H9 (cell line): ENCODE results near the gene BCAS3. TPM values are rescaled to one million over a fixed set of nuclear protein-coding genes. Genes with fewer than 3 reads are reported as not detected.

Experiments used
- DNase-seq: peaks from one replicate; pipeline ENCODE4 v3.0.0-alpha.2; 2017
- H2AFZ ChIP-seq: one replicate; pipeline ENCODE4 v1.6.1; 2013; ENCODE audit warnings: mild to moderate bottlenecking, low read length, control low read depth, moderate library complexity
- H2AK5ac ChIP-seq: 2 replicates; pipeline ENCODE4 v1.6.1; 2013; ENCODE audit warnings: low read length, control low read depth, mixed read lengths; ENCODE audit not compliant: insufficient read length
- H2BK120ac ChIP-seq: one replicate; pipeline ENCODE4 v1.6.1; 2013; ENCODE audit warnings: low read depth, mild to moderate bottlenecking, low read length, control low read depth, inconsistent platforms; ENCODE audit not compliant: poor library complexity, severe bottlenecking
- H2BK12ac ChIP-seq: 2 replicates; pipeline ENCODE4 v1.6.1; 2013; ENCODE audit warnings: low read length, control low read depth, mixed read lengths, low read depth; ENCODE audit not compliant: insufficient read length
- H2BK15ac ChIP-seq: 2 replicates; pipeline ENCODE4 v1.6.1; 2013; ENCODE audit warnings: low read depth, low read length, control low read depth
- H2BK20ac ChIP-seq: one replicate; pipeline ENCODE4 v1.6.1; 2013; ENCODE audit warnings: low read depth, mild to moderate bottlenecking, low read length, control low read depth, inconsistent platforms; ENCODE audit not compliant: poor library complexity, severe bottlenecking
- H2BK5ac ChIP-seq: 2 replicates; pipeline ENCODE4 v1.6.1; 2013; ENCODE audit warnings: low read length, control low read depth, mixed read lengths; ENCODE audit not compliant: insufficient read length
- H3K14ac ChIP-seq: 2 replicates; pipeline ENCODE4 v1.6.1; 2013; ENCODE audit warnings: low read length, control low read depth; ENCODE audit not compliant: insufficient read depth
- H3K18ac ChIP-seq: 2 replicates; pipeline ENCODE4 v1.6.1; 2013; ENCODE audit warnings: low read depth, mild to moderate bottlenecking, mixed read lengths, low read length, control low read depth; ENCODE audit not compliant: insufficient read length
- H3K23ac ChIP-seq: 2 replicates; pipeline ENCODE4 v1.6.1; 2013; ENCODE audit warnings: low read length, control low read depth, mixed read lengths, low read depth; ENCODE audit not compliant: insufficient read length
- H3K23me2 ChIP-seq: 2 replicates; pipeline ENCODE4 v1.6.1; 2013; ENCODE audit warnings: low read depth, mild to moderate bottlenecking, mixed read lengths, low read length, control low read depth; ENCODE audit not compliant: insufficient read length, poor library complexity, severe bottlenecking
- H3K27ac ChIP-seq: 2 replicates; pipeline ENCODE4 v1.5.1; 2013; ENCODE audit warnings: low read length, control low read depth, mixed read lengths, low read depth; ENCODE audit not compliant: insufficient read length
- H3K27me3 ChIP-seq: 2 replicates; pipeline ENCODE4 v1.6.1; 2013; ENCODE audit warnings: low read length, control low read depth, inconsistent platforms; ENCODE audit not compliant: insufficient read depth
- H3K4ac ChIP-seq: 2 replicates; pipeline ENCODE4 v1.6.1; 2013; ENCODE audit warnings: low read depth, mild to moderate bottlenecking, control low read depth, inconsistent platforms, low read length, moderate library complexity
- H3K4me1 ChIP-seq: 2 replicates; pipeline ENCODE4 v1.6.1; 2013; ENCODE audit warnings: low read length, control low read depth, inconsistent platforms; ENCODE audit not compliant: insufficient read depth
- H3K4me2 ChIP-seq: 2 replicates; pipeline ENCODE4 v1.6.1; 2013; ENCODE audit warnings: low read length, control low read depth, mixed read lengths; ENCODE audit not compliant: insufficient read length, insufficient read depth
- H3K56ac ChIP-seq: 2 replicates; pipeline ENCODE4 v1.6.1; 2013; ENCODE audit warnings: low read depth, mild to moderate bottlenecking, mixed read lengths, low read length, control low read depth; ENCODE audit not compliant: insufficient read length
- H3K79me1 ChIP-seq: 2 replicates; pipeline ENCODE4 v1.6.1; 2013; ENCODE audit warnings: low read depth, mild to moderate bottlenecking, moderate library complexity, low read length, control low read depth, inconsistent platforms; ENCODE audit not compliant: insufficient read depth, poor library complexity, severe bottlenecking
- H3K79me2 ChIP-seq: 2 replicates; pipeline ENCODE4 v1.6.1; 2013; ENCODE audit warnings: low read length, control low read depth, inconsistent platforms; ENCODE audit not compliant: insufficient read depth
- H3K9ac ChIP-seq: 2 replicates; pipeline ENCODE4 v1.6.1; 2013; ENCODE audit warnings: low read length, control low read depth, mixed read lengths; ENCODE audit not compliant: insufficient read length; ENCODE audit errors: extremely low read depth
- H3K9me3 ChIP-seq: one replicate; pipeline ENCODE4 v1.6.1; 2013; ENCODE audit warnings: low read depth, low read length, inconsistent platforms; ENCODE audit not compliant: control insufficient read depth
- H3T11ph ChIP-seq: one replicate; pipeline ENCODE4 v1.6.1; 2013; ENCODE audit warnings: mild to moderate bottlenecking, low read length, control low read depth, inconsistent platforms
- H4K20me1 ChIP-seq: one replicate; pipeline ENCODE4 v1.6.1; 2013; ENCODE audit not compliant: control insufficient read depth, insufficient read length, insufficient read depth
- H4K5ac ChIP-seq: 2 replicates; pipeline ENCODE4 v1.6.1; 2013; ENCODE audit warnings: low read depth, mild to moderate bottlenecking, mixed read lengths, low read length, control low read depth; ENCODE audit not compliant: insufficient read length
- H4K8ac ChIP-seq: replicated peaks from 2 replicates; pipeline ENCODE4 v1.6.1; 2013; ENCODE audit warnings: low read length, control low read depth, mixed read lengths, low read depth; ENCODE audit not compliant: insufficient read length
- H4K91ac ChIP-seq: 2 replicates; pipeline ENCODE4 v1.6.1; 2013; ENCODE audit warnings: low read depth, mild to moderate bottlenecking, moderate library complexity, mixed read lengths, low read length, control low read depth; ENCODE audit not compliant: insufficient read length
- H3K27ac Mint-ChIP-seq, 3 experiments: 2 replicates in 2 of 3; 3 replicates in 1 of 3; pipeline ENCODE4 v1.8.0; 2020 to 2021; ENCODE audit warnings: mixed read lengths in 3 of 3, mild to moderate bottlenecking in 1 of 3, moderate library complexity in 1 of 3
- H3K27me3 Mint-ChIP-seq: 2 replicates; pipeline ENCODE4 v1.8.0; 2021; ENCODE audit warnings: low read depth, mild to moderate bottlenecking, moderate library complexity, mixed read lengths
- H3K36me3 Mint-ChIP-seq, 3 experiments: 2 replicates in 2 of 3; 3 replicates in 1 of 3; pipeline ENCODE4 v1.8.0; 2020 to 2021; ENCODE audit warnings: low read depth in 3 of 3, mixed read lengths in 3 of 3; ENCODE audit not compliant: insufficient read depth in 1 of 3
- H3K4me1 Mint-ChIP-seq, 2 experiments: 2 replicates each; pipeline ENCODE4 v1.8.0; 2020; ENCODE audit warnings: mixed read lengths in 2 of 2
- H3K4me3 Mint-ChIP-seq, 2 experiments: 2 replicates in 1 of 2; 3 replicates in 1 of 2; pipeline ENCODE4 v1.8.0; 2020 to 2021; ENCODE audit warnings: mild to moderate bottlenecking in 2 of 2, mixed read lengths in 2 of 2, moderate library complexity in 1 of 2
- H3K9me3 Mint-ChIP-seq, 2 experiments: 2 replicates in 1 of 2; 3 replicates in 1 of 2; pipeline ENCODE4 v1.8.0; 2020; ENCODE audit warnings: mild to moderate bottlenecking in 2 of 2, mixed read lengths in 2 of 2, moderate library complexity in 1 of 2
- CTCF ChIP-seq: fragments of 200-600 bp; sonication (generic); conservative IDR thresholded peaks from 3 replicates; pipeline ENCODE4 v1.8.0; 2021; ENCODE audit warnings: antibody characterized with exemption, mild to moderate bottlenecking
- WGBS: extraction: QIAGEN DNeasy Blood & Tissue Kit; methylation state at CpG from one replicate; pipeline ENCODE4 v1.1.7; 2013; ENCODE audit warnings: missing lambda C conversion rate, low lambda C conversion rate, mixed read lengths; ENCODE audit not compliant: insufficient read length; ENCODE audit errors: extremely low coverage; 5-methylcytosine and 5-hydroxymethylcytosine counted together
- total RNA-seq: library from RNA; stranded (reverse); gene quantifications from 2 replicates; pipeline ENCODE4 v1.2.1, GENCODE V29; 2021

BCAS3 gene
- total RNA-seq, 1 experiment from 2014 or later = 22.4 TPM

GRCh38 chr17:61364463-61364846 lies 686.8 kb downstream of the BCAS3 start:
- no peak overlapping the region for H4K5ac ChIP-seq
- H3K27ac ChIP-seq = no peak overlapping the region
- H3K9ac ChIP-seq = no peak overlapping the region
- H3K18ac ChIP-seq = no peak overlapping the region
- peaks cover 0 to 2% of the 10 kb centered on the region in 2 experiments; a peak in 1 of 5 replicates for H3K9me3 Mint-ChIP-seq
- no peak overlapping the region for H3K4ac ChIP-seq
- no peak overlapping the region for H3T11ph ChIP-seq
- H3K4me1 Mint-ChIP-seq = peaks cover 13 to 22% of the 10 kb centered on the region in 2 experiments
- no peak for DNase-seq
- no peak overlapping the region for H3K23ac ChIP-seq
- H2BK120ac ChIP-seq = no peak overlapping the region
- no CpG with 5 or more reads among the region's 3 CpGs for WGBS
- H2AFZ ChIP-seq = no peak overlapping the region
- H3K27ac Mint-ChIP-seq = no peak overlapping the region
- no peak overlapping the region for H3K56ac ChIP-seq
- H2BK15ac ChIP-seq = no peak overlapping the region
- H3K14ac ChIP-seq = no peak overlapping the region
- H2BK20ac ChIP-seq = no peak overlapping the region
- no peaks in the 10 kb centered on the region; a peak in 1 of 7 replicates for H3K36me3 Mint-ChIP-seq
- no peaks in the 10 kb centered on the region for H3K9me3 ChIP-seq
- no peaks in the 10 kb centered on the region for H3K23me2 ChIP-seq
- no peaks in the 10 kb centered on the region for H3K4me1 ChIP-seq
- H4K8ac ChIP-seq = no peak overlapping the region
- H2BK12ac ChIP-seq = no peak overlapping the region
- H3K79me1 ChIP-seq = no peaks in the 10 kb centered on the region
- no peaks in the 10 kb centered on the region; the same call in 1 of the 2 replicates for H3K27me3 Mint-ChIP-seq
- no peak overlapping the region for H2BK5ac ChIP-seq
- TF ChIP-seq CTCF = no peak
- H3K4me3 Mint-ChIP-seq = no peak overlapping the region
- H2AK5ac ChIP-seq = no peak overlapping the region
- H3K27me3 ChIP-seq = no peaks in the 10 kb centered on the region
- H4K20me1 ChIP-seq = no peaks in the 10 kb centered on the region
- H3K4me2 ChIP-seq = no peak overlapping the region
- H4K91ac ChIP-seq = no peak overlapping the region
- no peaks in the 10 kb centered on the region for H3K79me2 ChIP-seq
